AG04450 (cell line): ENCODE measurements around the gene TIMD4. TPM values are rescaled to one million over a fixed set of nuclear protein-coding genes. Genes with fewer than 3 reads are reported as not detected.

ENCODE experiments used
- CTCF ChIA-PET: fragments of 300-600, 350-600 bp; formaldehyde crosslinking; extraction: SDS; loops from one replicate; lab custom pipeline; 2022; ENCODE audit warnings: antibody characterized with exemption, inconsistent platforms; lab: Charles Lee
- POLR2A ChIA-PET: fragments of 350-600 bp; formaldehyde crosslinking; extraction: SDS; loops from one replicate; lab custom pipeline; 2021; ENCODE audit warnings: antibody characterized with exemption, inconsistent platforms; lab: Yijun Ruan, JAX
- DNase-seq: peaks from one replicate; pipeline ENCODE4 v3.0.0-alpha.2; 2011; ENCODE audit warnings: low read depth, low spot score
- H3K27ac ChIP-seq: one replicate; pipeline ENCODE4 v1.5.1; 2012; ENCODE audit warnings: low read depth, low read length, control low read depth
- H3K27me3 ChIP-seq: one replicate; pipeline ENCODE4 v1.6.0; 2012; ENCODE audit warnings: low read length; ENCODE audit not compliant: control insufficient read depth, insufficient read depth
- H3K4me3 ChIP-seq: 2 replicates; pipeline ENCODE4 v1.5.1; 2011; ENCODE audit warnings: mild to moderate bottlenecking, low read depth, low read length, control low read depth
- H3K9me3 ChIP-seq: 2 replicates; pipeline ENCODE4 v1.5.1; 2012; ENCODE audit warnings: low read length; ENCODE audit not compliant: control insufficient read depth, insufficient read depth
- polyA plus RNA-seq: library from polyadenylated mRNA; depleted of rRNA; stranded (reverse); fragments of >200 nt; gene quantifications from 2 replicates; pipeline ENCODE4 v1.2.3, GENCODE V29; 2011
- TF ChIP-seq, protein P1 (sequence below): IDR thresholded peaks from 2 replicates; pipeline ENCODE4 v1.5.1; 2011; ENCODE audit warnings: low read depth, low read length, control low read depth, inconsistent platforms

Gene TIMD4
- polyA plus RNA-seq, 1 experiment = not detected

GRCh38 chr5:156892864-156893263, 70.2 kb downstream of the TIMD4 start:
- Histone ChIP-seq H3K27ac (no peak overlapping the region), H3K4me3 (no peak overlapping the region), H3K27me3 (no peaks in the 10 kb centered on the region), H3K9me3 (peaks cover 20% of the 10 kb centered on the region; the same call in 1 of the 2 replicates)
- ChIA-PET POLR2A (no interaction called here), CTCF (no interaction called here)
- DNase-seq = no peak
- TF ChIP-seq, protein P1, sequence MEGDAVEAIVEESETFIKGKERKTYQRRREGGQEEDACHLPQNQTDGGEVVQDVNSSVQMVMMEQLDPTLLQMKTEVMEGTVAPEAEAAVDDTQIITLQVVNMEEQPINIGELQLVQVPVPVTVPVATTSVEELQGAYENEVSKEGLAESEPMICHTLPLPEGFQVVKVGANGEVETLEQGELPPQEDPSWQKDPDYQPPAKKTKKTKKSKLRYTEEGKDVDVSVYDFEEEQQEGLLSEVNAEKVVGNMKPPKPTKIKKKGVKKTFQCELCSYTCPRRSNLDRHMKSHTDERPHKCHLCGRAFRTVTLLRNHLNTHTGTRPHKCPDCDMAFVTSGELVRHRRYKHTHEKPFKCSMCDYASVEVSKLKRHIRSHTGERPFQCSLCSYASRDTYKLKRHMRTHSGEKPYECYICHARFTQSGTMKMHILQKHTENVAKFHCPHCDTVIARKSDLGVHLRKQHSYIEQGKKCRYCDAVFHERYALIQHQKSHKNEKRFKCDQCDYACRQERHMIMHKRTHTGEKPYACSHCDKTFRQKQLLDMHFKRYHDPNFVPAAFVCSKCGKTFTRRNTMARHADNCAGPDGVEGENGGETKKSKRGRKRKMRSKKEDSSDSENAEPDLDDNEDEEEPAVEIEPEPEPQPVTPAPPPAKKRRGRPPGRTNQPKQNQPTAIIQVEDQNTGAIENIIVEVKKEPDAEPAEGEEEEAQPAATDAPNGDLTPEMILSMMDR = no peak

DNA sequence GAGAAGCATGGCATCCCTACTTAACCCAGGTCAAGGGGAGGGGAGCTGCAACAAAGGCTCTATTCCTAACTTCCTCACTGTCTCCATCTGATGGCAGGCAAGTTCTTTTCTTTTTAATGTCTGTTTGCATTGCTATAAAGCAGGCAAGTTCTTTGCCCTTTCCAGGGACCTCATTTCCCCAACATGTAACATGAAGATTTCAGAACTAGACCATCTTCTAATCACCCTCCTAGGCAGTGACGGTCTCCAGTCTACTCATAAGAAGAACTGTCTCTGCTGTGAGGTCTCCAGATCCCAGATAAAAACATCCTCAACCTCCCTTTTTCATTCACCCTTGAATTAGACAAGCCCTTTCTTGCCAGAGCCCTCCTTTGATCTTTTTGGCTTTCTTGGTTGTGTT, 70.8 kb downstream of the TIMD4 start:
- Histone ChIP-seq H3K9me3 (peaks cover 18% of the 10 kb centered on the region; the same call in 1 of the 2 replicates), H3K27ac (no peak overlapping the region), H3K4me3 (no peak overlapping the region), H3K27me3 (no peaks in the 10 kb centered on the region)
- ChIA-PET POLR2A (no interaction called here), CTCF (no interaction called here)
- no peak for DNase-seq
- TF ChIP-seq, protein P1 = no peak

DNA sequence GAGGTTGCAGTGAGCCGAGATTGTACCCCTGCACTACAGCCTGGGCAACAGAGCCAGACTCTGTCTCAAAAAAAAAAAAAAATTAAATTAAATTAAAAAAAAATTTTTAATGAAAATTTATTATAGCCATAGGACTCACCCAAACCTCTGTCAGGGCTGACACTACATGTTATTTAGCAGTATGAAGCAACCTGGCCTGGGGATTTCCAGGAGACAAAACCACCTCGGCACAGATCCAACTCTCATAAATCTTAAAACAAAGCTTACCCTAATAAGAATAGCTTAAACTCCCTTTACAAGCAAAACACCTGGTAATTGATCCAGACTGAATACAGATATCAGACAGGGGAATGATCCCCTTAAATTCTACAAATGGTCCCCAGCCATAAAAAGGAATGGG, 74.5 kb downstream of the TIMD4 start:
- TF ChIP-seq, protein P1 = no peak
- POLR2A ChIA-PET = no interaction called here

GRCh38 chr5:156883316-156883875, 79.6 kb downstream of the TIMD4 start:
- no peaks in the 10 kb centered on the region for H3K27me3 ChIP-seq
- POLR2A ChIA-PET = no interaction called here
- peaks cover 8% of the 10 kb centered on the region for H3K9me3 ChIP-seq
- no peak overlapping the region for H3K27ac ChIP-seq
- DNase-seq = no peak
- CTCF ChIA-PET = no interaction called here
- no peak overlapping the region for H3K4me3 ChIP-seq
- TF ChIP-seq, protein P1 = no peak

More for the DNA sequence above, 74.5 kb downstream of the TIMD4 start:
- no peak for DNase-seq
- H3K9me3 ChIP-seq = peaks cover 6% of the 10 kb centered on the region; the same call in 1 of the 2 replicates
- CTCF ChIA-PET = no interaction called here
- no peak overlapping the region for H3K4me3 ChIP-seq
- no peak overlapping the region for H3K27ac ChIP-seq
- no peaks in the 10 kb centered on the region for H3K27me3 ChIP-seq

DNA sequence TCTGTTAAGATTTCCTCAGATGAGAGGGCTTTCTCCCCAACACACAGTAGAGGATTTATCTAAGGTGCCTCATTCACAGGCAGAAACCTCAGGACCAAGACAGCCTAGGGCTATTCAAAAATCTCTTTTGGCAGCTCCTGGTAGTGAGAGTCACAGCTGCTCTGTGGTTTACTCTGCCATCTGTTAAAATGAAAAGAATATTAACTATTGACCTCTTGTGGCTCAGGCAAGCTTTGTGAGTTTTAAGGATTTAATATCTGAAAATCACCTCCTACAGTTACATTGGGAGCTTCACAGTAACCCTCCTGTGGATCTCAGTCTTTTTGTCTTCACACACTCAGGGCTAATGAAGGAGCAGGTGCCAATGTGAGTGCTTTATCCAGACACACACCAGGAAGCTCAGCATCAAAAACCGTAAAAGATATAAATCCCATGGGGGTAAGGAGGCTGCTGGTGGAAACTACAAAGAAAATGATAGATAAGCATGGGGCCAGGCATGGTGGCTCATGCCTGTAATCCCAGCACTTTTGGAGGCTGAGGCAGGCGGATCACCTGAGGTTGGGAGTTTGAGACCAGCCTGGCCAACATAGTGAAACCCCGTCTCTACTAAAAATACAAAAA, 83.3 kb downstream of the TIMD4 start:
- ChIA-PET CTCF (no interaction called here), POLR2A (no interaction called here)
- no peak for DNase-seq
- Histone ChIP-seq H3K27me3 (no peaks in the 10 kb centered on the region), H3K4me3 (no peak overlapping the region), H3K27ac (no peak overlapping the region), H3K9me3 (peaks cover 3% of the 10 kb centered on the region)
- TF ChIP-seq, protein P1 = no peak
